SK-N-MC (cell line): ENCODE data around the gene NFATC2.

Experiments used
- DNase-seq: peaks from one replicate; pipeline ENCODE4 v3.0.0-alpha.2; 2011; ENCODE audit warnings: low read depth, low spot score
- H3K27ac ChIP-seq: fragments of 200-600 bp; sonication (generic); 2 replicates; pipeline ENCODE4 v1.5.1; 2016; ENCODE audit warnings: mixed run types
- H3K36me3 ChIP-seq: fragments of 200-600 bp; sonication (generic); 2 replicates; pipeline ENCODE4 v1.6.1; 2017; ENCODE audit warnings: antibody characterized with exemption, low read length, mixed read lengths; ENCODE audit not compliant: insufficient read depth
- H3K4me3 ChIP-seq: fragments of 200-600 bp; sonication (generic); 2 replicates; pipeline ENCODE4 v1.5.1; 2016
- H3K9ac ChIP-seq: fragments of 200-600 bp; sonication (generic); 2 replicates; pipeline ENCODE4 v1.8.0; 2017; ENCODE audit warnings: mixed run types, mixed read lengths; ENCODE audit not compliant: insufficient read length
- H3K9me3 ChIP-seq: fragments of 200-600 bp; sonication (generic); 2 replicates; pipeline ENCODE4 v1.6.1; 2017; ENCODE audit warnings: low read depth, mild to moderate bottlenecking, antibody characterized with exemption, low read length, moderate library complexity, mixed read lengths
- EZH2 ChIP-seq: fragments of 200-600 bp; sonication (generic); IDR thresholded peaks from one replicate; pipeline ENCODE4 v1.6.1; 2017; ENCODE audit warnings: antibody characterized with exemption
- FOXP2 ChIP-seq: optimal IDR thresholded peaks from 2 replicates; pipeline ENCODE3; 2011; ENCODE audit warnings: mild to moderate bottlenecking, moderate library complexity; ENCODE audit not compliant: insufficient read depth; ENCODE audit errors: extremely low read length, control extremely low read depth
- POLR2AphosphoS5 ChIP-seq: IDR thresholded peaks from 2 replicates; pipeline ENCODE4 v1.6.1; 2012; ENCODE audit warnings: mild to moderate bottlenecking, low read depth, low read length, borderline replicate concordance

The NFATC2 gene

DNA sequence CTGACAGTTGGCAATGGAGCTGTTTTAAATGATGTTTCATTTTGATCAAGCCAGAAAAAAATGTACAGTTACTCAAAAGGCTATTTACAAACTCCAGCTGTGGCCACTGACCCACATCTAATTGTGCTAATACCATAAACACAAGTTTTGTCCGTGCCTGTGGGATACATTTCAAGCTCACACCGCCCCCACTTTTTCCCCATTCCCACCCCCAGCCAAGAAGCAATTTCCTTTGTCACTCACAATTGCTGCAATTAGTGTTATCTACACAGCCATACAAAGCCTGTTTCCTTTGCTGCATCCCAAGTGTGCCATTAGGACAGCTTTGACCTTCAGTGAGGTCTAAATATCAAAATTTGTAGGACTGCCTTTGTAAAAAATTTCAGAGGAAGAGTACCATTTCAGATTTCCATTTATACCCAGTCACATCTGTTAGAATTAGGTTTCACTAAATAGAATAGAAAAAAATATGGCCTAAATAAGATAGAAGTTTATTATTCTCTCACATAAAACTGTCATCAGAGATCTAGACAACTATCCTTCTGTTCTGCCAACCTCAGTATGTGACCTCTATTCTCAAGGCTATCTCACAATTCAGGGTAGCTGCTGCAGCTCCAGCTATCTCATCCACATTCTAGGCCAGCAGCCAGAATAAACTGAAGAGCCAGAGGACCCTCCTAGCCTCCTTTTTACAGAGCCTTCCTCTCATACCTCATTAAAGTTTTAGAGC is 202.6 kb downstream of the NFATC2 start:
- no peaks in the 10 kb centered on the region for H3K9me3 ChIP-seq
- no peak overlapping the region for H3K4me3 ChIP-seq
- no peak overlapping the region for H3K27ac ChIP-seq
- TF ChIP-seq POLR2AphosphoS5 (no peak), EZH2 (no peak), FOXP2 (no peak)
- no peak for DNase-seq
- no peaks in the 10 kb centered on the region for H3K36me3 ChIP-seq
- no peak overlapping the region for H3K9ac ChIP-seq

DNA sequence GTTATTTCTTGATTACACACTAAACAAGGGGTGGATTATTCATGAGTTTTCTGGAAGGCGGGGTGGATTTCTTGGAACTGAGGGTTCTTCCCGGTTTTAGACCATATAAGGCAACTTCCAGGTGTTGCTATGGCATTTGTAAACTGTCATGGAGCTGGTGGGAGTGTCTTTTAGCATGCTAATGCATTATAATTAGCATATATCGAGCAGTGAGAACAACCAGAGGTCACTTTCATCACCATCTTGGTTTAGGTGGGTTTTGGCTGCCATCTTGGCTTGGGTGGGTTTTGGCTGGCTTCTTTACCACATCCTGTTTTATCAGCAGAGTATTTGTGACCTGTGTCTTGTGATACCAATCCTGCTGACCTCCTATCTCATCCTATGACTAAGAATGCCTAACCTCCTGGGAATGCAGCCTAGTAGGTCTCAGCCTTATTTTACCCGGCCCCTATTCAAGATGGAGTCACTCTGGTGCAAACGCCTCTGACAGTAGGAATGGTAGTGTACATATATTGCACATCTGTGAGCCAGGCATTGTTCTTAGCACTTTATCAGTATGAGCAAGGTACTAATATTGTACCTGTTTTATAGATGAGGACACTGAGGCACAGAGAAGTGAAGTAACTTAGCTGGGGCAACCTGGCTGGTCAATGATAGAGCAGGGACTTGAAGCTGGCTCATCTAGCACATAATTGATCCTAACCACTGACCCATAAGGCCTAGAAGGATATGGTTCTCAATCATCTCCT is 203.7 kb downstream of the NFATC2 start:
- H3K4me3 ChIP-seq: no peak overlapping the region

GRCh38 chr20:51337126-51337805 is 205.3 kb downstream of the NFATC2 start:
- H3K4me3 ChIP-seq: no peak overlapping the region
- H3K27ac ChIP-seq: no peak overlapping the region
- DNase-seq: no peak
- H3K9ac ChIP-seq: no peak overlapping the region
- TF ChIP-seq FOXP2 (no peak), POLR2AphosphoS5 (no peak), EZH2 (no peak)
- no peaks in the 10 kb centered on the region for H3K36me3 ChIP-seq
- H3K9me3 ChIP-seq: no peaks in the 10 kb centered on the region

More for the DNA sequence above, 203.7 kb downstream of the NFATC2 start:
- no peak for DNase-seq
- H3K36me3 ChIP-seq: no peaks in the 10 kb centered on the region
- TF ChIP-seq EZH2 (no peak), POLR2AphosphoS5 (no peak), FOXP2 (no peak)
- H3K9ac ChIP-seq: no peak overlapping the region
- H3K27ac ChIP-seq: no peak overlapping the region
- no peaks in the 10 kb centered on the region for H3K9me3 ChIP-seq
